Measurements from ENCODE around the gene RFLNA. TPM values are rescaled to one million over a fixed set of nuclear protein-coding genes. Genes with fewer than 3 reads are reported as not detected.

Gene RFLNA
- total RNA-seq, 1 experiment from 2014 or later = 35.4 TPM

GRCh38 chr12:124336742-124337520 is 42.0 kb downstream of the RFLNA start:
- no peak for DNase-seq (ENCODE audit: low read depth)

- DNase-seq (ENCODE audit: low read depth) = no peak
Observed at GRCh38 chr12:124337622-124338021, 42.7 kb downstream of the RFLNA start.

DNA sequence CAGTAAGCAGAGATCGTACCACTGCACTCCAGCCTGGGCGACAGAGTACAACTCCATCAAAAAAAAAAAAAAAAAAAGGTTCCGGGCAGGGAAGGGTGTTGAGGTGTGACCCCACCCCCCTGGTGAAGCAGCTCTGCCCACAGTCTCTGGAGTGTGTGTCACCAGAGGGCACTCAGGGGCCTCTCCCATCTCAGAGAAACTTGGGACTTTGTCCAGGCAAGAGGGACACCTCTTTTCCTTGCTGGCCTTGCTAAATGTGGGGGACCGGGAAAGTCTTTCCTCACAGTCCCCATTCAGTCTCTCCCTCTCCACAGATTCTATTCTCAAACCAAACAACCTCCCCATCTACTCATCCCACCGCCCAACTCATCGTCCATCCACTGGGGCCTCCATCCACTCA is 43.6 kb downstream of the RFLNA start:
- no peak for DNase-seq (ENCODE audit: low read depth)

- DNase-seq (ENCODE audit: low read depth) = no peak
Observed at GRCh38 chr12:124338876-124339603, 44.1 kb downstream of the RFLNA start.

DNA sequence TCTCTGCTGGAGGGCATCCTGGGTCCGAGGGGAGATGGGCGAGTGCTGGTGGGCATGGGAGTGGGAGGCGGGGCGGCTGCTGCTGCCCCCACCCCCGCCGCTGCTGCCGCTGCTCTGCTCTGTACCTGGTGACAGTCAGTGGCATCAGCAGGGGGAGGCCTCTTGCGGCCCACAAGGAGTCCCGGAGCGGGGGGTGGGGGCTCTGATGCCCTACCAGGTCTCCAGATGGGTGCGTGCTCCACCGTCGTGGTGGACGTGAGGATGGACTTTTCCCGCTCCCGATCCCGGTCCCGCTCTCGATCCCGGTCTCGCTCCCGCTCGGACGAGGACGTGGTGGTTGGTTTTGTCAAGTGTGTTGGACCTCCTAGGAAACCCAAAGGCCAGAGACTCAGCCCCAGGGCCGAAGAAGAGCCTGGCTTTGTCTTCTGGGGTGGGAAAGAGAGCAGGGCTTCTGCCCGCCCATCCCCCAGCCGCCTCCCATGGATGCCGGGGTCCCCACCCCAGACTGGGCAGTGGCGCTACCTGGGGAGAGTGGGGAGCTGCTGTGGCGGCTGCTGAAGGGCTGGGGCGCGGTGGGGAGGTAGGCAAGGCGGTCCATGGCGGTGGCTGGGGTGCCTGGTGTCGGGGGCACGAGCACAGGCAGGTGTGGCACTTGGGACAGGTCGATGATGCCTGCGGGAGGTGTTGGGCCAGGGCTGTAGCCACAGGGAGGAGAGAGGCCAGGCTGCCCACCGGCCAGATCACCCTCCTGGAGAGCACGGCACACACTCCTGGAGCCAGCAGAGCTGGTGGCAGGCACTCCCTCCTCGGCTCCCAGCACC is 45.4 kb downstream of the RFLNA start:
- no peak for DNase-seq (ENCODE audit: low read depth)

DNA sequence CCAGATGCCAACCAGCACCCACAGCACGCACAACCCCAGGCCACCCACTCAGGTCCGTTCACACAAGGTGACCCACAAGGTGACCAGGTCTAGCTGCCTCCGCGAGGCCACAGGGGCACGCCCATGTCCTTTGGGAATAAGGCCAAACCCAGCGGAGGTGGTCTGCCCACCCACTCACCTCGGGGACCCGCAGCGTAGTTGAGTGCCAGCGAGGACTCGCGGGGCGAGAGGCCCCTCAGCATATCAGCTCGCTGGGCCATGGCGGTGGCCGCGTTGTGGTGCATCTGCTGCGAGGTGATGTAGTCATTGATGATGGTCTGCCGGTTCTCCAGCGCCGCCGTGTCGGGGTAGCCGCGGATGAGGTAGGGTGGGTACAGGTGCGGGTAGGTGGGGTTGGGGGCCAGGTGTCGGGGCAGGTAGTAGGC is 46.8 kb downstream of the RFLNA start:
- no peak for DNase-seq (ENCODE audit: low read depth)

- DNase-seq (ENCODE audit: low read depth) = no peak
Observed at GRCh38 chr12:124344022-124344421, 49.1 kb downstream of the RFLNA start.

DNA sequence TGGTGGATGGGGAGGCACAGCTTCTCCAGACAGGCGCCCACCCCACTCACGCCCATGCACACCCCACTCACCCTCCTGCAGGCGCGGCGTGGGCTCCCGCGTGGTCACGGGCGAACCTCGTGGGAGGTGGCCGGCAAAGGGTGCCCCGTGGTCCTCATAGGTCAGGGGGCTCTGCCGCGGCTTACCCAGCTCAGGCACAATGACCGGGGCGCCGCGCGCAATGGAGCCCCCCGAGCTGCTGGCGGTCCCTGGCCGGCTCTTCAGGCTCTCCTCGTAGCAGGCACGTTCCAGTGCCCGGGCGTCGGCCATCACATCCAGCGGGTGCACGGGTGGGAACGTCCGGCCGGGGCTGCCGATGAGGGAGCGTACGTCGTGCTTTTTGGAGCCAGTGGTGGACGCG is 49.6 kb downstream of the RFLNA start:
- no peak for DNase-seq (ENCODE audit: low read depth)

DNA sequence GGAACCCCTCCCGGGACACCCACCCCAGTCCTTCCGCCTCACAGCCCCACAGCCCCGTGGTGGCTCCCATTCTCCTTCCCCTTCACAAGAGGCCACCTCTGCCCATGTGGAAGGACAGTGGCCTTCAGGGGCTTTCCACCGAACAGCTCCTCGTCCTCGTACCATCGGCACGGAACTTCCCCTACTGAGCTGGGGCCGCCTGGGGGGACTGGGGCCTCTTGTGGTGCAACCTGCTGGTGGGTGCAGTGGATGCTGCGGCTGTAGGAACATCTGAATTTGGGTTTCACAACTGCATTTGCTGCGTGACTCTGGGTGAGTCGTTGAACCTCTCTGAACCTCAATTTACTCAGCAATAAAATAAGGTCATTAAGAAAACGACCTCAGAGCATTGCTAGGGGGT is 50.9 kb downstream of the RFLNA start:
- DNase-seq (ENCODE audit: low read depth) = no peak

DNA sequence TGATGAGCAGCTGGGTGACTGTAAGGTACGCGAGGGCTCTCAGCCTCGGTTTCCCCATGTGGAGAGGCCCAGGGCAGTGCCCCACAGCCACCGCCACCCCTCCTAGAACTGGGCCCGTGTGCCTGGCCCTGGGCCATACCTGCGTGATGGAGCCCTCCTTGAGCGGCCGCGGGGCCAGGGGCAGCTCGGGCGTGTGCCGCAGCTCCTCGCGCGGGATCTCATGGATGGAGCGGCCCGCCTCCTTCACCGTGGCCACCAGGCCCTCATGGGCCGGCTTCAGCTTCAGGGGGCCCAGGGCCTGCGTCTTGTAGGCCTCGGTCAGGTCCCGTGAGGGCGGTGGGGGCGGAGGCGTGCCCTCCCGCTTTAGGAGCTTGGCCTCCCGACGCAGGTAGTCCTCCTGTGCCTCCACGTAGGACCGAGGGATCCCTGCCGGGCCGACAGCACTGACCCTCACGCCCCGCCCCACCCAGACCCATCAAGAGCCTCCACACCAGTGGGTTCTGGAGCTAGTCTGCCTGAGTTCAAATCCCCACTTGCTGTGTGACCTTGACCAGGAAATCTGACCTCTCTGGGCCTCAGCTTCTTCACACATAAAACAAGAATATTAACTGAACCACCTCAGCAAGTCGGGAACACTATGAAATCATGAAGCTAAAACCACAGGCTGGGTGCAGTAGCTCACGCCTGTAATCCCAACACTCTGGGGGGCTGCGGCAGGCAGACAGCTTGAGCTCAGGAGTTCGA is 51.7 kb downstream of the RFLNA start:
- no peak for DNase-seq (ENCODE audit: low read depth)

GRCh38 chr12:124347335-124347734 is 52.4 kb downstream of the RFLNA start:
- DNase-seq (ENCODE audit: low read depth) = no peak

DNA sequence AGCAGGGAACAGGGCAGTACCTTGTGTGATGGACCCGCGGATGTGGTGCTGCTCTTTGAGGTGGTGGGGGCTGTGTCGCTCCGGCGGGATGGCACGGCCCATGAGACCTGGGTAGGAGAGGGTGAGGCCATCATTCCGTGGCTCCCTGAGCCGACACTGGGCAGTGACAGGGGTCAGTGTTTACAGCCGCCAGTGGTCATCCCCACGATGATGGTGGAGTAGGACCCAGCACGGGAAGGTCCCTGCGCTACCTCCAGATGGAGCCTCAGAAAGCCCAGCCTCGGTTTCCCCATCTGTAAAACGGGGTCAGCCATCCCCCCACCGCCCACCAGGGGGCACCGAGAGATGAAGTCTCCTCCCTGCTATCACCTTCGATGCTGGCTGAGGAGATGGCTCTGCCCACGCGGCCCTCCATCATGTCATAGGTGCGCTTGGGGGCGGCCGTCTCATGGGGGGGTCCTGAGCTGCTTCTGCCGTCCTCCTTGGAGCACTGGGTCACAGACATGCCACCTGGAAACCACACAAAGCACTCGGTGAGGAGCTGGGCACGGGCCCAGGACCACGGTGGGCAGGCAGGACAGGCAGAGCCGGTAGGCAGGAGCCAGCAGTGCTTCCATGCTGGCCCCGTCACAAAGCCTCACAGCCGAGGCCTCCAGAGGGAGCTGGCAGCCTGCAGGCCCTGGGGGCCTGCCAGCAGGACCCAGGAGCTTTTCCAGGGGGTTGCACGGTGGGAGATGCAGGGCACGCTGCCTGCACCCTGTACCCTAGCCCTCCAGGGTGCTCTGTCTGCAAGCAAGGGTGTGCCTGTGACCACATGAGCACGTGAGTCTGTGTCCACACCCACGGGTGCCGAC is 53.1 kb downstream of the RFLNA start:
- DNase-seq (ENCODE audit: low read depth) = no peak

DNA sequence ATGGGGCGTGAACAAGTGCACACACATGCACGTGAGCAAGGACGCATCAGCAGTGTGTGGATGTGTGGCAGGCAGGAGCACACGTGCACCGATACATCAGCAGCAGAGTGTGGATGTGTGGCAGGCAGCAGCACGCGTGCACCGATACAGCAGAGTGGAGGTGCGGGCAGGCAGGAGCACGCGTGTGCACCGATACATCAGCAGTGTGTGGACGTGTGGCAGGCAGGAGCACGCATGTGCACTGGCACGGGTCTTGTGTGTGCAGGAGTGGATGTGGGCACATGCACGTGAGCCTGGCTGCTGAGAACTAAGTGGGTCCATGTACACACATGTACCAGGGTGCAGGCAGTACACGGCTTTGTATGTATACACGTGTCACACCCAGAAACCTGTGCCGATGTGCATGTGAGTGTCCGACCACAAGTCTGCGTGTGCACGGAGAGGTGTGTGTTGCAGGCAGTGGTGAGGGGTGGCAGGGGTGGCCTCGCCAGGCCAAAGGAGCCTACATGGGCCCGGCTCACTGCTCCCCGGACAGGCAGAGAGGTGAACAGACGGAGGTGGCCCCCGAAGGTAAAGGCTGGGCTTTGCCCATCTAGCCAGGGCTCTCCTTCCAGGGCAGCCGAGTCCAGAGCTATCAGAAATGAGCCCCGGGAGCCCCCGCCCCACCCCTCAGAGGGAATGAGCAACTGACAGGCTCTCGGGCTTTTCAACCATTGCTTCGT is 53.9 kb downstream of the RFLNA start:
- DNase-seq (ENCODE audit: low read depth) = no peak

GRCh38 chr12:124350491-124350890 is 55.6 kb downstream of the RFLNA start:
- no peak for DNase-seq (ENCODE audit: low read depth)

DNA sequence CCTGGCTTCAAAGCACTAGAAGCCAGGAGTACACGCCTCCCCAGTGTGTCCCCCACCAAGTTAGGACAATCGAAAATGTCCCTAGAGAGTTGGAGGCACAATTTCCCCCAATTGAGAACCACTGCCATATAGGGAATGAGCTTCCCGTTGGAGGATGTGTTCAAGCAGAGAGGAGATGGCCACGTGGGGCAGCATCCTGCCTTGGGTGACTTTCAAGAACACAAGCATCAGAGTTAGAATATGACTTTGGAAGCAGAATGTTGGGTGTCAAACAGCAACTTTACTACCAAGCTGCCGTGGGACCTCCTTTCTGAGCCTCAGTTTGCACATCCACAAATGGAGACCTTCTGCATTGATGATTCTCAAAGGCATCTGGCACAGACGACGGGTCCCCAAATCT is 56.5 kb downstream of the RFLNA start:
- DNase-seq (ENCODE audit: low read depth) = no peak

- no peak for DNase-seq (ENCODE audit: low read depth)
Observed at GRCh38 chr12:124352257-124352656, 57.4 kb downstream of the RFLNA start.

DNA sequence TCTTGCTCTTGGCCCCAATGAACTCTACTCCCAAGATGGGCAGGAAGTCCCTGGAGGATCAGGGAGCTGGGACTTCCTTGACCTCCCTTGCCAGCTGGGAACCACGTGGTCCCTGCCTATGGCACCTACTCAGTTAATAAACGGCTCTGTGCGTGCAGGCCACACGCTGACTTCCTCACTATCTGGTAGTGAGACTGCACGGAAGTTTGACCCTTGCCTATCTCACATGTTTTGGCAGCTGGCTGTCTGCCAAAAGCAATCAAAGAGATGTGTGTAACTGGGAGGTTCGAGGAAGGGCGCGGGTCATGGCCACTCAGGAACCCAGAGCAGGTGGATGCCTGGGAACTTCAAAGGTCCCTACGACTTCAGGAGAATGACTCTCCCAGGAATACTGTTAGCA is 57.9 kb downstream of the RFLNA start:
- no peak for DNase-seq (ENCODE audit: low read depth)

DNA sequence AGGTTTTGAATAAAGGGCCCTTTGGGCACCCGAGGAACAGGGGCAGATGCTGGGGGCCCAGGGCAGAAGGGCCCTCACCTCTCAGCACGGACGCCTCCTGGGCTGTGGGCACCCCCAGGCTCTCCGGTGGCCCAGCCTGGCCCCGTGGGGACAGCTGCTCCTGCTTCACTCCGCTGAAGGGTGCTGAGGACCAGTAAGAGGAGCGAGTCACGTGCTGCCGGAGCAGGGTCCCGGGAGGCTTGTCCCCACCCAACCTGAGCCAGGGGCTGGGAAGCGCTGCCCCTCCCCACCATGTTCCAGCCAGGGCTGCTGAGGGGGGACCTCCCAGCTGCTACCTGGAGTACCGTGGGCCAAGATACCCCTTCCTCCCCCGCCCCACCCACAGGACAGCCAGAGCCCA is 59.5 kb downstream of the RFLNA start:
- DNase-seq (ENCODE audit: low read depth) = no peak

GRCh38 chr12:124356221-124356620 is 61.3 kb downstream of the RFLNA start:
- no peak for DNase-seq (ENCODE audit: low read depth)

- DNase-seq (ENCODE audit: low read depth) = no peak
Observed at GRCh38 chr12:124357616-124358015, 62.7 kb downstream of the RFLNA start.
